ENCODE data around the gene NUP37. TPM values are rescaled to one million over a fixed set of nuclear protein-coding genes. Genes with fewer than 3 reads are reported as not detected.

NUP37 gene
- total and polyA plus RNA-seq, 9 of the 15 experiments (the other 6 are each of a cell fraction or from before 2014, with no cell fraction given), result 72.2 to 429 (median 170) TPM

- TF ChIP-seq ELF2 (CRISPR knock-in tag; IDR thresholded peaks at IDR 0.05) (no peak), ZNF584 (CRISPR knock-in tag; IDR thresholded peaks at IDR 0.05; ENCODE audit: low read depth) (0 out of 2 replicates have a peak, but pooled peaks have one; percentile 41), TEAD2 (tag; IDR thresholded peaks at IDR 0.05) (no peak), ZNF717 (CRISPR knock-in tag; IDR thresholded peaks at IDR 0.05) (no peak), SREBF2 (CRISPR knock-in tag; IDR thresholded peaks at IDR 0.05) (no peak), NR4A1 (CRISPR knock-in tag; IDR thresholded peaks at IDR 0.05) (no peak), NR4A1 (tag; IDR thresholded peaks at IDR 0.05) (no peak), ZNF395 (CRISPR knock-in tag; IDR thresholded peaks at IDR 0.05) (peak; percentile 62), ZNF184 (CRISPR knock-in tag; IDR thresholded peaks at IDR 0.05) (no peak), MEF2A (IDR thresholded peaks at IDR 0.05; ENCODE audit: control insufficient read depth, low read depth, low read length) (0 out of 2 replicates have a peak, but pooled peaks have one; percentile 20), ZBTB43 (CRISPR knock-in tag; IDR thresholded peaks at IDR 0.05) (no peak), SMARCB1 (IDR thresholded peaks at IDR 0.05; ENCODE audit: insufficient read length, low read depth) (no peak), FOXO4 (CRISPR knock-in tag; IDR thresholded peaks at IDR 0.05) (no peak), RBM17 (IDR thresholded peaks at IDR 0.05; ENCODE audit: borderline replicate concordance, low read depth, low read length) (no peak), AFF1 (IDR thresholded peaks at IDR 0.05; ENCODE audit: low read depth in 1 of 2, partially characterized antibody in 2 of 2) (no peak), RFX7 (CRISPR knock-in tag; IDR thresholded peaks at IDR 0.05) (no peak), SP2 (IDR thresholded peaks at IDR 0.05; ENCODE audit: extremely low read depth, low read depth, low read length, poor library complexity, severe bottlenecking) (no peak), THAP7 (CRISPR knock-in tag; IDR thresholded peaks at IDR 0.05) (no peak), MYNN (IDR thresholded peaks at IDR 0.05) (no peak), MYNN (CRISPR knock-in tag; IDR thresholded peaks at IDR 0.05) (no peak), EGR1 (conservative IDR thresholded peaks at IDR 0.05) (no peak), ZNF121 (CRISPR knock-in tag; conservative IDR thresholded peaks at IDR 0.05) (no peak)
These were observed 605 bp upstream of the NUP37 start (continued) for GRCh38 chr12:102120564-102120873.
